Glomerular endothelial cell (primary cell): ENCODE data around the gene ZNHIT1. TPM values are rescaled to one million over a fixed set of nuclear protein-coding genes. Genes with fewer than 3 reads are reported as not detected.
"Not testable (repeated sequence)": the region's sequence is repeated elsewhere in the genome, so short reads cannot be mapped to it uniquely, and the experiment has no call there.

ENCODE experiments used
- DNase-seq: peaks from one replicate; pipeline ENCODE4 v3.0.0-alpha.2; 2011; ENCODE audit warnings: low read depth, low spot score; ENCODE audit errors: extremely low read depth
- total RNA-seq: library from RNA; depleted of rRNA; stranded (reverse); fragments of >200 nt; gene quantifications from 2 replicates; pipeline ENCODE4 v1.2.3, GENCODE V29; 2015

ZNHIT1 gene
- total RNA-seq, 1 donor from 2014 or later, result 148 TPM

DNA sequence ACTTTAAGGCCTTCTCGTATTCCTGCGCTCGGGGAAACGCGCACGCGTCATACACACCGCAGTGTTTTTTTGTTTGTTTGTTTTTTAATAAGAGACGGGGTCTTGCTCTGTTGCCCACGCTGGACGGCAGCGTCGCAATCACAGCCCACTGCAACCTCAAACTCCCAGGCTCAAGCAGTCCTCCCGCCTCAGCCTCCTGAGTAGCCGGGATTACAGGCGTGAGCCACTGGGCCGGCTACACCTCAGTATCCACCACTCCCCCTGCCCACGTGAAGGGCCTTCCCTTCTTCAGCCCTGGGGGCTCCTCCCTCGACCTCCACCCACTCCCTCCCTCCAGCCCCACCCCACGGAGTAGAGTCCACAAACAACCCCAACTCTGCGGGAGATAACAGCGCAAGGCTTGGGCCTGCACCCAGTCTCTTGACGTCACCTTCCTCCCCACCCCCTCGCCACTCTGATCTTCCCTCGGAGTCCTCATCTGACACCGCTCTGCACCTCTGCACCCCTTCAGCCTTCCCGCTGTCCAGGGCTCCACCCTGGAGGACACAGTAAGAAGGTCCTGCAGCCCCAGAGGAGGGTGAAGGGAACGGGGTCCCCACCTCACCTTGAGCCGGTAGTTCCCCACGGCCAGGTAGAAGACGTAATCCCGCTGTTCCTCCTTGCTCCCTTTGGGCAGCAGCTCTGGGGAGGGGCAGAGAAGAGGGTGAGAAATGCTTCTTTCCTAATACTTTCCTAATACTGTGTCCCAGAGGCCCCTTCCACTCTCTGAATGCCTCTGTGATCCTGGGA, 22.5 kb downstream of the ZNHIT1 start:
- no peak for DNase-seq

DNA sequence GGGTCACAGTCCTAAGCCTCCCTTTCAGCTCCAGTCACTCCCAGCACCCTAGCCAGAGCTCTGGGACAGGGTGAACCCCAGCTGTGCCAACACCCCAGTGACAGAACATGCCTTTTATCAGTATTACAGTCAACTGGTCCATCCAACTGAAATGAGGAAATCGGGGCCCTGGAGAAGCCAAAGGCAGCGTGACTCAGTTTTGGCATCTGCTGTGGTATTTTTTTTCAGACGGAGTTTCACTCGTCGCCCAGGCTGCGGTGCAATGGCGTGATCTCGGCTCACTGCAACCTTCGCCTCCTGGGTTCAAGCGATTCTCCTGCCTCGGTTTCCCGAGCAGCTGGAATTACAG, 23.0 kb downstream of the ZNHIT1 start:
- DNase-seq, result no peak

DNA sequence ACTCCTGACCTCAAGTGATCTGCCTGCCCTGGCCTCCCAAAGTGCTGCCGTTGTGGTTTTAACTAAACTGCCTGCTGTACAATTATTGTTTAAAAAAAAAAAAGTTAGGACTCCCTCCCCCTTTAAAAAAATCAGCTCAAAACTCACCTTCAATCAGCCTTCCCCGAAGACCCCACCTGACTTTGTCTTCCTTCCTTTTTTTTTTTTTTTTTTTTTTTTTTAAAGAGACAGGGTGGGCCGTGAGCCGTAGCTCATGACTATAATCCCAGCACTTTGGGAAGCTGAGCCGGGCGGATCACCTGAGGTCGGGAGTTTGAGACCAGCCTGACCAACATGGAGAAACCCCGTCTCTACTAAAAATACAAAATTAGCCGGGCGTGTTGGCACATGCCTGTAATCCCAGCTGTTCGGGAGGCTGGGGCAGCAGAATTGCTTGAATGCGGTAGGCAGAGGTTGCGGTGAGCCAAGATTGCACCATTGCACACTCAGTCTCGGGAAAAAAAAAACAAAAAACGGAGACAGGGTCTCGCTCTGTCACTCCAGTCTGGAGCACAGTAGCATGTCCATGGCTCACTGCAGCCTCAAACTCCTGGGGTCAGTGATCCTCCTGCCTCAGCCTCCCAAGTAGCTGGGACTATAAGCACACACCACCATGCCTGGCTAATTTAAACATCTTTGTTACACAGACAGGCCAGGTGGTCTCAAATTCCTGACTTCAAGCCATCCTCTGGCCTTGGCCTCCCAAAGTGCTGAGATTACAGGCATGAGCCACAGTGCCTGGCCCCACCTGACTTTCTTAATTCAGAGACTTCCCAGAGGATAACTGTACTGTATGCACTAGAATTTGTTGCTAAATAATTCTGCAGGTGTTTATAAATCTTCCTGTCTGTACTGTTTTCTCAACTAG, 23.7 kb downstream of the ZNHIT1 start:
- no peak for DNase-seq

DNA sequence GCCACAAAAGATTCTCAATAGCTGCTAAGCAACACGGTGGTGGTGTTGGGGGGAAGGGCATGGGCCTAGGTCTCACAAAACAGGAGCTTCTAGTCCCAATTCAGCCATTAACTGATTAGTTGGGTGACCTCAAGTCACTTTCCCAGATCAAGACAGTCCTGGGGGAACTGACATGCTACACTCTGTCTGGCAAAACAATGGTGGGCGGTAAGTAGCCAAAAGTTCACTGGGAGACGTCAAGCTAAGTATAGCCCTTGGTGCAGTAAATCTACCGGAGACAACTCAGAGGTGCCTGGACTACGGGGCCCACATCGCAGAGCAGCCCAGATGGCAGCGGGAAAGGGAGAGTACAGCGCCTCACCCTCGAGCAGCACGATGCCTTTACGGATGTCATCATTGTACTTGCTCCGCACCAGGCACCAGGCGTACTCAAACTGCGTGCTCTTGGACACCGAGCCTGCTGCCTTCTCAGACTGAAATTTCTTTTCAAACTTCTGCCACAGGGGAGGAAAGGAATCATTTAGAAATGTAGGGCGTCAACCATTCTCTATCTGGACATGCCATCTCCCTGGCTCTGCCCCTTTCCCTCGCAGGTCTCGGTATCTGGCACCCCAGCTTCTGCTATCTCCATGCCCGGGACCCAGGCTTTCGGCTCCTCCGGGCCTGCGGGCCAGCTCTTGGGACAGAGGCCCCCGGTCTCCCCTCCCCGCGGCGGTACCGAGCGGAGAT, 25.8 kb downstream of the ZNHIT1 start:
- DNase-seq, result no peak

DNA sequence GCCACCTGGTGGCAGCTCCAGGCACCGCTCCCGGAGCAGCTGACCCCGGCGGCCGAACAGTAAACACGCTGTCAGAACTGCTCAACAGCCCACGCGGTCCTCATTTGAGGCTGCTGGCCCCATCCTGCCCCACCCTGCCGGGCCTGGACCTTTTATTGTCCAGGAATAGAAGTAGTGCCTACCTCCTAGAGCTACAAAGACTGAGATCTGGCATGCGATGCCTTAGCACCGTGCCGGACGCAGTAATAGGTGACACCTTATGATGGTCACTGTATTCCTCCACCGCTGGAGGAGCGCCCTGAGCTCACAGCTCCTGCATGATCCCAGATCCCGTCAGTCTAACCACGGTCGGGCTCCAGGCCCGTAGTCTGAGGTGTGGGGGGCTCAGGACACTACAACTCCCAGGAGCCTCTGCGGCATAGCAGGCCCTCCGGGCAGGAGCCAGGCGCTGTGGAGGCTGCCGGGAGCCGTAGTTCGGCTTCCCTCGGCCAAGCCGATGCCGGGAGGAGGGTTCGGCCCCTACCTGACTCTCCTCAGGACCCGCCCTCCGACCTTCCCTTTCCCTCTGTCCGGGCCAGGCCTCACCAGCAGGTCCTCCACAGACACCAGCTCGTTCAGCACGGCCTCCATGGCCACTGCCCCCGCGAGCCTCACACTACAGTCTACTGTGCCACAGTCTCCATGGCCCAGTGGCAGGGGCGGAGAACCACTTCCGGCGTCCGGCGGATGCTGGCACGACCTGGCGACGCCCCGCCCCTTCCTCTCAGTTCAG, 26.6 kb downstream of the ZNHIT1 start, which contains the start of gene FIS1:
TSS of gene FIS1 (minus strand) at position 707 of the 772 bp plus-strand sequence. CDS start at position 630, 77 bp downstream.
- DNase-seq, result no peak

DNA sequence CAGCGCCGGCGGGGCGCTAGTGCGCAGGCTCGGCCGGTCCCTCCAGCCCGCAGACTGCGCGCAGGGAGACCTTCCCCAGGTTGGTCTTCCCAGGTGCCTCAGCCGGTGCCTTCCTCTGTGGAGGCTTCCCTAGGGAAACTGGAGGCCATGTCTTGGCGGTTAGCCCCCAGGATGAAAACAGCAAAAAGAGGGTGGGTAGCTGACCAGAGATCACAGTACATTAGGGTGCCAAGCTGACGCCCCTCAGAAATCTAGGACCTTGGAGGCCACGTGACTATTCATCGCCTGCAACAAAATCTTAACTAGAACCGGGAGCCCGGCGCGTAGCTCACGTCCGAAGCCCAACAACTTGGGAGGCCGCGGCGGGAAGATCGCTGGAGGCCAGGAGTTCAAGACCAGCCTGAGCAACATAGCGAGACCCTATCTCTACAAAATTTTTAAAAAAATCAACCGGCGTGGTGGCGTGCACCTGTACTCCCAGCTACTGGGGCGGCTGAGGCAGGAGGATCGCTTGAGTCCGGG, 27.2 kb downstream of the ZNHIT1 start:
- DNase-seq, result no peak

DNA sequence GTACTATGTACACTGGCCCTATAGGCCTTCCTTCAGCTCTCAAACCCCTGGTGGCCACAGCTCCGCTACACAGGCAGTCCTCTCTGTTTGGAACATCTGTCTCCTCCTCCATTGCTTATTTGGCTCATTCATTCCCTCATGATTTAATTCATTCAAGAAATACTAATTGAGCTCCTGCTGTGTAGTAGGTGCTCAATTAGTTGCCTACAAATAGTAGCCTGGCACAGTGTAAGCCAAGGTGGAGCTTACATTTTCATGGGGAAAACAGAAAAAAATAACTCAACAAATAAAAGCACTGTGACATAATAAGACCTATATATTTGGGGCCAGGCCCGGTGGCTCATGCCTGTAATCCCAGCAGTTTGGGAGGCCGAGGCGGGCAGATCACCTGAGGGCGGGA, 30.3 kb downstream of the ZNHIT1 start:
- DNase-seq, result no peak

DNA sequence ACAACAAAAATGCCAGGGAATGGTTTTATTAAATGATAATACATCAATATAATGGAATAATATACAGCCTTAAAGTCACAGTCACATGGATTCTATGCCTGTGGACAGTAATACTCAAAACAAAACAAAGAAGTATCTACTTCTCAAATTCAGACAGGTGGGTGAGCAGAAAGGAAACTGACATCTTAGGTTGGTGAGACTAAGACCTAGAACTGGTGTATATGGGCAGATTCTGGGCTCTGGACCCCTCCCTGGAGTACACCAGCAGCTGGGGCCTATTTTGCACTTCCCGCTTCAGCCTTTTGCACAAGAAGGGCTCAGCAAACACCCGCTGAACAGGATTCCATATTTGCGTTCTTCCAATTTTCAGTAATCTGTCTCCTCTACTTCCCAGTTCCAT, 32.4 kb downstream of the ZNHIT1 start:
- DNase-seq, result no peak

DNA sequence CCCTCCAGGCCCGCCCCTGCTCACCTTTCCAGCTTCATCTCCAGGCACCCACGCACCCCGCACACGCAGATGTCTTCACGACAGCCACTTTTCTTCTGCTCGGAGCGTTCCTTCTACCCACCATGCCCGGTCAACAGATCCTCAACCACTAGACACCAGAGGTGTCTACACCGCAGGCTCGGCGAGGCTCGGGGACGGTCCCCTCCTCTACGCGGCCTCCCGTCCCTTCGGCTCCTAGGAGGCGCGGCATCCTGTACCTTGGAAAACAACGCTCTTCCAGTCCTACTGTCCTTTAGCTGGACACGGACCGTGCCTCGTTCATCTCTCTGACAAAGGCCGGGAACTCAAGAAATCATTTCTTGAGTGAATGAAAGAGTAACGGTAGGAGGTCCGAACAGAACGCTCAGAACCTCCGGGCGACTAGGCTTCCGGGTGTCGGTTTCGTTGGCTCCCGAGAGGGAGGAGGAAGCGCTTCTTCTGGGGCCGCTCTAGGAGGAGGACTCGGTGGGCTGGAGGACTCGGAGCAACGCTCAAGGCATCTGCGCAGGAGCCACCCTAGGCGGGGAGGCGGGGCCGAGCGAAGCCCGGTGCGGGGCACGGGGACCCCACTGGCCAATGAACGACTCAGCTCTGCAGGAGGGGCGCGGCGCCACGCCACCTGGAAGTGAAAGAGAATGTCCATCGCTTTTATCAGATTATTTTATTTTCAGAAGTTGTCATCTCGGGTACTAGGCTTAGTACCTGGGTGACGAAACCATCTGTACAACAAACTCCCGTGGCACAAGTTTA, 34.1 kb downstream of the ZNHIT1 start:
- DNase-seq, result peak; percentile 75

DNA sequence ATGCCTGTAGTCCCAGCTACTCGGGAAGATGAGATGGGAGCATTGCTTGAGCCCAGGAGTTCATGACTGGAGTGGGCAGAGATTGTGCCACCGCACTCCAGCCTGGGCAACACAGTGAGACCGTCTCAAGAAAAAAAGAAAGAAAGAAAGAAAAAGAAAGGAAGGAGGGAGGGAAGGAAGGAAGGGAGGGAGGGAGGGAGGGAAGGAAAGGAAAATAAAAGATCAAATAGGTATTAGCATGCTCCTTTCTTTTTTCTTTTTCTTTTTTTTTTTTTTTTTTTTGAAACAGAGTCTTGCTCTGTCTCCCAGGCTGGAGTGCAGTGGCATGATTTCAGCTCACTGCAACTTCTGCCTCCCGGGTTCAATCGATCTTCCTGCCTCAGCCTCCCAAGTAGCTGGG, 35.2 kb downstream of the ZNHIT1 start:
- not testable (repeated sequence) for DNase-seq

DNA sequence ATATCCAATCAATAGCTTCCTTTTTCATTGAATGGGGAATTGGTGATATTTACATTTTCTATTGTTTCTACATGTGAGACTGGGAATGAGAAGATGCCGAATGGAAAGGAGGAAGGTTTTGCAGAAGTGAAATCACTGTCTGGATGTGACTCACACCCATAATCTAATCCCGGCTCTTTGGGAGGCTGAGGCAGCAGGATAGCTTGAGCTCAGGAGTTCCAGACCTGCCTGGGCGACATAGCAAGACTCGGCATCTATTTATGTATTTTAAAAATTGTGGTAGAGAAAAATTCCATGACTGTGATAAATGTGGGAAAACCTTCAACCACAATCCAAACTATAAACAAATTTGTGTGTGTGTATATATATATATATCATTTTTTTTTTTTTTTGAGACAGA, 37.8 kb downstream of the ZNHIT1 start:
- no peak for DNase-seq

DNA sequence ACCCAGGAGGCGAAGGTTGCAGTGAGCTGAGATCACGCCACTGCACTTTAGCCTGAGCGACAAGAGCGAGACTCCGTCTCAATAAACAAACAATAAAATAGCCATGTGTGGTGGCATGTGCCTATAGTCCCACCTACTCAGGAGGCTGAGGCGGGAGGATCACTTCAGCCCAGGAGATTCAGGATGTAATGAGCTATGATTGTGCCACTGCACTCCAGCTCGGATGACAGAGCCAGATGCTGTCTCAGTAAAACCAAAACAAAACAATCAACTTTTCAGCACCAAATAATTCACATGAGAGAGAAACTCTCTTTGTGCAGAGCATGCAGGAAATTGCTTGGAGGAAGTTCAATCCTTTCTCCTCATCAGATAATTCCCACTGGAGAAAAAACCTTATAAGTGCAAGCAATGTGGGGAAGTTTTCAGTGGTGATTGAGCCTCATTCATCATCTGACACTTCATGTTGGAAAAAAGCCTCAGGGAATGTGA, 40.3 kb downstream of the ZNHIT1 start:
- no peak for DNase-seq

DNA sequence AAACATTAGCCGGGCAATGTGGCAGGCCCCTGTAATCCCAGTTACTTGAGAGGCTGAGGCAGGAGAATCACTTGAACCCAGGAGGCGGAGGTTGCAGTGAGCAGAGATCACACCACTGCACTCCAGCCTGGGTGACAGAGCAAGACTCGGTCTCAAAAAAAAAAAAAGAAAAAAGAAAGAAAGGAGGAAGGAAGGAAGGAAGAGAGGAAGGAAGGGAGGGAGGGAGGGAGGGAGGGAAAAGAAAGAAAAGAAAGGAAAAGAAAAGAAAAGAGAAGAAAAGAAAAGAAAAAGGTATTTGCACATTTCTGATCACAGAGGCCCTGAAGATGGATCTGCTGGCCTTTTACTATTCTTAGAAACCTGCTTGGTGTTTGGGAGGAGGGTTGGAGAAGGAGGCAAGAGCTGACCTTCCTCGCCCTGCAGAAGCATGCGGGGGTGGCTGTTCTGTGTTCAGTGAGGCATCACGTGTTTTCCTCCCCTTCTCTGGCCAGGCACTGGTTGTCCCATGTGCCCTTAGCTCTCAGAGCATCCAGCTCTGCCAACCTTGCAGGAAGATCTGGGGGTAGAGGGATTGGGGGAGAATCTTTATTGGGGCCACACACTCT, 46.2 kb downstream of the ZNHIT1 start:
- DNase-seq, result not testable (repeated sequence)

DNA sequence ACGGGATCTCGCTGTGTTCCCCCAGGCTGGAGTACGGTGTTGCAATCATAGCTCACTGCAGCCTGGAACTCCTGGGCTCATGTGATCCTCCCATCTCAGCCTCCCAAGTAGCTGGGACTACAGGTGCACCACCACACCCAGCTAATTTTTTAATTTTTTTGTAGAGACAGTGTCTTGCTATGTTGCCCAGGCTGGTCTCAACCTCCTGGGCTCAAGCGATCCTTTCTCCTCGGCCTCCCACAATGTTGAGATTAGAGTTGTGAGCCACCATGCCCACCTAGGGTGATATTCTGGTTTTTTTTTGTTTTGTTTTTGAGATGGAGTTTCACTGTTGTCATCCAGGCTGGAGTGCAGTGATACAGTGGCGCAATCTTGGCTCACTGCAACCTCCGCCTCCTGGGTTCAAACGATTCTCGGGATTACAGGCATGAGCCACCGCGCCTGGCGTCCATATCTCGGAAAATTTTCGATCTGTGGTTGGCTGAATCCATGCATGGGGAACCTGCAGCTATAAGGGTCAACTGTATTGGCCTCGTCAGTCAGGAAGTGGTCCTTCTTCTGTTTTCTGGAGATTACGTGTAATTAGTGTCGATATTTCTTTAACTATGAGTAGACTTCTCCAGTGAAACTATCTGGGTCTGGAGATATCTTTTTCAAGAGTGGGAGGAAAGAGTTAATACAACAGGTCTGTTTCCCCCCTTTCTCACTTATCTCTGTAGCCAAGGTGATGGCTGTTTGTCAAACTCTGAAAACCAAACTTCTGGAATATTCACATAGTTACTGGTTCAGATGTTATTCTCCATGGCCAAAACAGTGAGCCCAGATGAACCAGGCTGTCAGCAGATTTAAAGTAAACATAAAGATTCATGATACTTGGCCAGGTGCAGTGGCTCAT, 47.9 kb downstream of the ZNHIT1 start:
- no peak for DNase-seq

DNA sequence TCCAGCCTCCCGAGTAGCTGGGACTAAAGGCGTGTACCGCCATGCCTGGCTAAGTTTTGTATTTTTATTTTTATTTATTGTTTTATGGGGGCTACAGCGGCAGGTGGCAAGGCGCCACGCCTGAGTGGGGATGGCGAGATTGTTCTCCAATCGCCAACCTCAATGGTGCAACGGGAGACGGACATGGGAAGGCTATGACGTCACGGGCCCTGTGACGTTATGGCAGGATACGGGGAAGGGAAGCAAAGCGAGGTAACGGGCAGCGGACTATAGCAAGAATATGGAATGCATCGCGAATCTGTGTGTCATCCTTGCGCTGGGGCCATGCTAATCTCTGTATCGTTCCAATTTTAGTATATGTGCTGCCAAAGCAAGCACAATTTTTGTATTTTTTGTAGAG, 51.7 kb downstream of the ZNHIT1 start:
- DNase-seq, result no peak

DNA sequence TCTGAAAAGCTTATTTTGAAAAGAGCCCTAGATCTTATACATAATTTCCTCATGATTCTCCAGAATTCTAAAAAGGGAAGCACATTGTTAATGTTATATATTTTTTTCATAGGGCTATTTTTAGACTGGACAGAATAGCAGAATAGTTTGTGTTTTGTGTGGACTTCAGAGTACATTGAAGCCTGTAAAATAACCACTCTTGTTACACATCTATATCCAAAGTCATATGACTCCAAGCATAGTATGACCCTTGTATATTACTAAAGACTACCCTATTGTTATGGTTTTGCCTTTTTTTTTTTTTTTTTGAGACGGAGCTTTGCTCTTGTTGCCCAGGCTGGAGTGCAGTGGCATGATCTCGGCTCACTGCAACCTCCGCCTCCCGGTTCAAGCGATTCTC, 53.1 kb downstream of the ZNHIT1 start:
- DNase-seq, result no peak

DNA sequence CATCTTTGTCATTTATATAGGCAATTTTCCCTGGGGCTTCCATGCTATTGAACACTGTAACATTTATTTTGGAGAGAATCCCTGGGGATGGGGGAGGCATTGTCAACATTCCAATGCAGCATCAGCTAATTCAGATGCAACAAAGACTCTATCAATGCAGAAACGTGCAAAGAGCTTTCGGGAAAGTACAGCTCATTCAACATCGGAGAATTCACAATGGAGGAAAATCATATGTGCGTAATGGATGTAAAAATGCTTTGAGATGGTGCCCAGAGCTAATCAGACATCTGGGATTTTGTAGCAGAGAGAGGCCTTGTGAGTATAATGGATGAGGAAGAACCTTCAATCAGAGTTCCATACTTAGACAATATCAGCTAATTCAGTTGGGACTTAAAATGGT, 55.2 kb downstream of the ZNHIT1 start:
- no peak for DNase-seq
